Neural cell (in vitro differentiated cells): ENCODE results near the gene NT5C2.

ENCODE experiments used
- SMC3 ChIP-seq: fragments of 450-650 bp; conservative IDR thresholded peaks from 2 replicates; pipeline ENCODE4 v1.6.1; 2014; ENCODE audit warnings: antibody characterized with exemption, mild to moderate bottlenecking, moderate library complexity; ENCODE audit not compliant: poor library complexity
- TF ChIP-seq, protein P1 (sequence below): fragments of 450-650 bp; IDR thresholded peaks from 2 replicates; pipeline ENCODE4 v1.5.1; 2014; ENCODE audit warnings: antibody characterized with exemption, mild to moderate bottlenecking, moderate library complexity; ENCODE audit not compliant: poor library complexity, severe bottlenecking

DNA sequence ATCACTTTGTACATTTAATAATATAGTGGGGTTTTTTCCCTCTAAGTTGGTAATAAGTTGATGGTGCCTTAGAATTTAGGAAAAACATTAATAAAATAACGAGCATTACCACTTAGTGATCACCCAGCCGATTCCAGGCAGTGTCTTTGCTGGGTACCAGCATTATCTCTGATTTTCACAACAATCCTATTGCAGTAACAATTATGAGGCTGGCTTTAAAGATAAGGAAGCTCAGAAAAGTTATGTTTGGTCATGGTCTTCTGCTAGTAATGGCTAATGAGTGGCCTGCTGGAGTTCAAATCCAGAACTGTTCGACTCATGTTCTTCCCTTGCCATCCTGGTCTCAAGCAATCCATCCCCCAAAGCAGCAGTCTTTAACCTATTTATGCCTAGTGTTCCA lies 147.1 kb downstream of the NT5C2 start:
- TF ChIP-seq, protein P1, sequence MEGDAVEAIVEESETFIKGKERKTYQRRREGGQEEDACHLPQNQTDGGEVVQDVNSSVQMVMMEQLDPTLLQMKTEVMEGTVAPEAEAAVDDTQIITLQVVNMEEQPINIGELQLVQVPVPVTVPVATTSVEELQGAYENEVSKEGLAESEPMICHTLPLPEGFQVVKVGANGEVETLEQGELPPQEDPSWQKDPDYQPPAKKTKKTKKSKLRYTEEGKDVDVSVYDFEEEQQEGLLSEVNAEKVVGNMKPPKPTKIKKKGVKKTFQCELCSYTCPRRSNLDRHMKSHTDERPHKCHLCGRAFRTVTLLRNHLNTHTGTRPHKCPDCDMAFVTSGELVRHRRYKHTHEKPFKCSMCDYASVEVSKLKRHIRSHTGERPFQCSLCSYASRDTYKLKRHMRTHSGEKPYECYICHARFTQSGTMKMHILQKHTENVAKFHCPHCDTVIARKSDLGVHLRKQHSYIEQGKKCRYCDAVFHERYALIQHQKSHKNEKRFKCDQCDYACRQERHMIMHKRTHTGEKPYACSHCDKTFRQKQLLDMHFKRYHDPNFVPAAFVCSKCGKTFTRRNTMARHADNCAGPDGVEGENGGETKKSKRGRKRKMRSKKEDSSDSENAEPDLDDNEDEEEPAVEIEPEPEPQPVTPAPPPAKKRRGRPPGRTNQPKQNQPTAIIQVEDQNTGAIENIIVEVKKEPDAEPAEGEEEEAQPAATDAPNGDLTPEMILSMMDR: no peak
- TF ChIP-seq SMC3: no peak
